HepG2 (cell line): ENCODE results near the gene PFKM. TPM values are rescaled to one million over a fixed set of nuclear protein-coding genes. Genes with fewer than 3 reads are reported as not detected.

ENCODE experiments used
- ATAC-seq: fragments of 200-7000 bp; cut with Tn5 transposase; 3 replicates; pipeline ENCODE4 v1.9.1; 2020; ENCODE audit warnings: mild to moderate bottlenecking, moderate library complexity
- BruUV-seq: library from RNA; stranded (reverse); fragments of 400-500 nt; replicated peaks from 2 replicates; lab custom pipeline; 2021; lab: Mats Ljungman, UMichigan
- CTCF ChIA-PET: fragments of 300-600 bp; formaldehyde crosslinking; extraction: SDS; loops from one replicate; lab custom pipeline; 2021; ENCODE audit warnings: low total read pairs, inconsistent platforms, low intra/inter-chr PET ratio; lab: Yijun Ruan, JAX
- POLR2A ChIA-PET: fragments of 350-600 bp; sonication (Branson Sonifier 250); formaldehyde crosslinking; loops from one replicate; lab custom pipeline; 2020; ENCODE audit warnings: antibody characterized with exemption, inconsistent platforms; lab: Yijun Ruan, JAX
- DNase-seq: peaks from one replicate; pipeline ENCODE4 v3.0.0-alpha.2; 2015; ENCODE audit warnings: low spot score
- FAIRE-seq: peaks from 3 replicates; lab custom pipeline; 2011; peaks lifted over from hg19 to GRCh38; lab: Jason Lieb, UNC
- H2AFZ ChIP-seq: one replicate; pipeline ENCODE4 v1.6.1; 2011; ENCODE audit warnings: low read length, inconsistent platforms
- H3K27ac ChIP-seq: fragments of 300-600 bp; 3 replicates; pipeline ENCODE4 v1.8.0; 2011; ENCODE audit warnings: mixed run types, mild to moderate bottlenecking, mixed read lengths, low read length, inconsistent platforms; ENCODE audit not compliant: insufficient read depth; ENCODE audit errors: extremely low read length
- H3K27me3 ChIP-seq, 2 experiments: fragments of 200-600 bp in 1 of 2; 2 replicates in 1 of 2; 3 replicates in 1 of 2; pipeline versions ENCODE4 v1.6.0 to v1.8.0; 2011; ENCODE audit warnings: low read length in 2 of 2, mild to moderate bottlenecking in 2 of 2, moderate library complexity in 2 of 2, inconsistent platforms in 1 of 2; ENCODE audit not compliant: insufficient read depth in 2 of 2, control insufficient read depth in 1 of 2
- H3K36me3 ChIP-seq, 2 experiments: fragments of 200-600 bp in 1 of 2; replicated peaks in 1 of 2; 2 replicates in 1 of 2; 3 replicates in 1 of 2; pipeline versions ENCODE4 v1.5.1 to v1.8.0; 2011; ENCODE audit warnings: low read length in 2 of 2, inconsistent platforms in 1 of 2; ENCODE audit not compliant: insufficient read depth in 2 of 2, control insufficient read depth in 1 of 2
- H3K4me1 ChIP-seq: 2 replicates; pipeline ENCODE4 v1.5.1; 2012; ENCODE audit warnings: low read length, inconsistent platforms; ENCODE audit not compliant: insufficient read depth
- H3K4me2 ChIP-seq: 2 replicates; pipeline ENCODE4 v1.6.0; 2011; ENCODE audit warnings: low read depth, low read length, inconsistent platforms
- H3K4me3 ChIP-seq, 3 experiments: fragments of 200-600 bp in 1 of 3; sonication (generic), shearing (Covaris generic) in 1 of 3; replicated peaks in 1 of 3; 2 replicates each; pipeline ENCODE4 v1.5.1; 2011 to 2016; ENCODE audit warnings: low read length in 3 of 3, inconsistent platforms in 2 of 3, low read depth in 2 of 3, mild to moderate bottlenecking in 2 of 3, control low read depth in 1 of 3, mixed read lengths in 1 of 3; ENCODE audit not compliant: insufficient read depth in 1 of 3
- H3K79me2 ChIP-seq: one replicate; pipeline ENCODE4 v1.6.1; 2011; ENCODE audit warnings: low read length, inconsistent platforms; ENCODE audit not compliant: insufficient read depth
- H3K9ac ChIP-seq: 2 replicates; pipeline ENCODE4 v1.6.0; 2011; ENCODE audit warnings: mild to moderate bottlenecking, low read depth, low read length, inconsistent platforms; ENCODE audit not compliant: insufficient read depth
- H3K9me3 ChIP-seq: 2 replicates; pipeline ENCODE4 v1.5.1; 2012; ENCODE audit warnings: mild to moderate bottlenecking, low read length
- H4K20me1 ChIP-seq: 2 replicates; pipeline ENCODE4 v1.6.0; 2011; ENCODE audit warnings: inconsistent platforms, mild to moderate bottlenecking, low read length, moderate library complexity; ENCODE audit not compliant: insufficient read depth
- DBP ChIP-seq: sonication (generic); formaldehyde crosslinking; IDR thresholded peaks from 2 replicates; pipeline ENCODE4 v1.4.0; 2020; ENCODE audit warnings: missing genetic modification reagents; ENCODE audit errors: not compliant biosample characterization
- FOXK2 ChIP-seq: fragments of 450-650 bp; IDR thresholded peaks from 2 replicates; pipeline ENCODE4 v1.6.1; 2016
- HMGA1 ChIP-seq: sonication (generic); formaldehyde crosslinking; conservative IDR thresholded peaks from 2 replicates; pipeline ENCODE4 v1.4.0; 2020; ENCODE audit warnings: missing genetic modification reagents
- IRF1 ChIP-seq: sonication (generic); formaldehyde crosslinking; IDR thresholded peaks from 2 replicates; pipeline ENCODE4 v1.4.0; 2020; ENCODE audit warnings: low read depth, mild to moderate bottlenecking, missing genetic modification reagents
- KLF15 ChIP-seq: sonication (generic); formaldehyde crosslinking; IDR thresholded peaks from 2 replicates; pipeline ENCODE4 v1.8.1; 2023; ENCODE audit warnings: borderline replicate concordance, mild to moderate bottlenecking, inconsistent platforms, missing genetic modification reagents, mixed read lengths
- MIER2 ChIP-seq: IDR thresholded peaks from 2 replicates; pipeline ENCODE4 v1.6.1; 2016; ENCODE audit warnings: missing biosample characterization, missing genetic modification reagents
- TFE3 ChIP-seq: IDR thresholded peaks from 2 replicates; pipeline ENCODE4 v1.6.1; 2016
- ZFAT ChIP-seq: sonication (generic); formaldehyde crosslinking; conservative IDR thresholded peaks from 2 replicates; pipeline ENCODE4 v1.8.1; 2023; ENCODE audit warnings: missing genetic modification reagents, inconsistent platforms
- ZNF3 ChIP-seq: IDR thresholded peaks from 2 replicates; pipeline ENCODE4 v1.7.0; 2017; ENCODE audit warnings: inconsistent platforms
- ZNF530 ChIP-seq: sonication (generic); formaldehyde crosslinking; IDR thresholded peaks from 2 replicates; pipeline ENCODE4 v1.5.0; 2020; ENCODE audit warnings: low read depth, mild to moderate bottlenecking, missing genetic modification reagents
- ZNF629 ChIP-seq: sonication (generic); formaldehyde crosslinking; conservative IDR thresholded peaks from 2 replicates; pipeline ENCODE4 v1.5.0; 2020; ENCODE audit warnings: missing genetic modification reagents
- ZNF674 ChIP-seq: sonication (generic); formaldehyde crosslinking; IDR thresholded peaks from 2 replicates; pipeline ENCODE4 v1.5.0; 2020; ENCODE audit warnings: low read depth, mild to moderate bottlenecking, missing genetic modification reagents
- ZSCAN20 ChIP-seq: sonication (generic); formaldehyde crosslinking; IDR thresholded peaks from 2 replicates; pipeline ENCODE4 v1.4.0; 2020; ENCODE audit warnings: missing genetic modification reagents, mild to moderate bottlenecking, borderline replicate concordance
- WGBS: methylation state at CpG from one replicate; pipeline ENCODE4 v1.1.6; 2017; ENCODE audit warnings: low lambda C conversion rate; 5-methylcytosine and 5-hydroxymethylcytosine counted together
- in situ Hi-C: cut with HindIII; loops from 2 replicates; pipeline ENCODE4 v1.10.0; 2017; ENCODE audit warnings: low pct_unique_long_range_greater_than_20kb; ENCODE audit not compliant: extremely low pct_ligation_motif_present
- intact Hi-C: fragments of 100-400 bp; cut with micrococcal nuclease; formaldehyde crosslinking; loops from one replicate; pipeline ENCODE4 v1.10.0; 2022; ENCODE audit not compliant: unreplicated experiment
- polyA plus RNA-seq, 8 experiments: library from polyadenylated mRNA; depleted of rRNA in 3 of 8; stranded (reverse) in 7 of 8; unstranded in 1 of 8; fragments of >200 nt; fragmentation: Illumina TruSeq in 4 of 8; extraction: Trizol in 4 of 8; gene quantifications; 2 replicates each; pipeline versions ENCODE4 v1.2.1 to v1.2.3, GENCODE V29; 2011 to 2016; ENCODE audit warnings: low read depth in 4 of 8, missing spikeins in 1 of 8, mixed read lengths in 1 of 8; ENCODE audit not compliant: insufficient read depth in 1 of 8
- total RNA-seq, 5 experiments: library from RNA; depleted of rRNA; stranded (reverse); fragments of >200 nt; fragmentation: Illumina TruSeq; extraction: Trizol; gene quantifications; 2 replicates each; pipeline ENCODE4 v1.2.3, GENCODE V29; 2016; ENCODE audit warnings: low read depth in 1 of 5
- TF ChIP-seq, protein P1 (sequence below): sonication (generic); formaldehyde crosslinking; IDR thresholded peaks from 2 replicates; pipeline ENCODE4 v1.4.0; 2020; ENCODE audit warnings: missing genetic modification reagents

PFKM gene
- total and polyA plus RNA-seq, 2 of the 13 experiments (the other 11 are each of a cell fraction or from before 2014, with no cell fraction given), result 1.9 to 2.4 TPM

- BruUV-seq, result no TSS peak
- no peak for DNase-seq
- Histone ChIP-seq H3K4me1 (peaks cover 19% of the 10 kb centered on the region), H2AFZ (no peak overlapping the region), H4K20me1 (no peaks in the 10 kb centered on the region), H3K9ac (no peak overlapping the region), H3K4me2 (no peak overlapping the region), H3K79me2 (peaks cover 6% of the 10 kb centered on the region), H3K27ac (no peak overlapping the region), H3K9me3 (no peaks in the 10 kb centered on the region), H3K4me3 (no peak overlapping the region), H3K36me3 (no peaks in the 10 kb centered on the region), H3K27me3 (no peaks in the 10 kb centered on the region)
- POLR2A ChIA-PET, result no interaction called here
- in situ Hi-C loops (loop anchor here (10.0 kb wide), 3 partner anchors 76 to 256 kb away; partner anchors contain the start of gene VDR), intact Hi-C loops (loop anchor here (10.0 kb wide), 1 partner anchor 216 kb away; no protein-coding TSS in a partner anchor)
- no peak for FAIRE-seq
- CTCF ChIA-PET, result no interaction called here
- TF ChIP-seq HMGA1 (CRISPR knock-in tag) (no peak), IRF1 (no peak), ZNF3 (CRISPR knock-in tag) (no peak), FOXK2 (no peak), ZNF674 (CRISPR knock-in tag) (no peak), ZFAT (CRISPR knock-in tag) (no peak), ZNF629 (CRISPR knock-in tag) (no peak), DBP (CRISPR knock-in tag) (no peak), ZSCAN20 (no peak), TFE3 (no peak), MIER2 (no peak), ZNF530 (CRISPR knock-in tag) (no peak), KLF15 (no peak)
- TF ChIP-seq, protein P1, sequence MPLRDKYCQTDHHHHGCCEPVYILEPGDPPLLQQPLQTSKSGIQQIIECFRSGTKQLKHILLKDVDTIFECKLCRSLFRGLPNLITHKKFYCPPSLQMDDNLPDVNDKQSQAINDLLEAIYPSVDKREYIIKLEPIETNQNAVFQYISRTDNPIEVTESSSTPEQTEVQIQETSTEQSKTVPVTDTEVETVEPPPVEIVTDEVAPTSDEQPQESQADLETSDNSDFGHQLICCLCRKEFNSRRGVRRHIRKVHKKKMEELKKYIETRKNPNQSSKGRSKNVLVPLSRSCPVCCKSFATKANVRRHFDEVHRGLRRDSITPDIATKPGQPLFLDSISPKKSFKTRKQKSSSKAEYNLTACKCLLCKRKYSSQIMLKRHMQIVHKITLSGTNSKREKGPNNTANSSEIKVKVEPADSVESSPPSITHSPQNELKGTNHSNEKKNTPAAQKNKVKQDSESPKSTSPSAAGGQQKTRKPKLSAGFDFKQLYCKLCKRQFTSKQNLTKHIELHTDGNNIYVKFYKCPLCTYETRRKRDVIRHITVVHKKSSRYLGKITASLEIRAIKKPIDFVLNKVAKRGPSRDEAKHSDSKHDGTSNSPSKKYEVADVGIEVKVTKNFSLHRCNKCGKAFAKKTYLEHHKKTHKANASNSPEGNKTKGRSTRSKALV (CRISPR knock-in tag), result no peak
- ATAC-seq, result no peak
- 50% methylated on average over 2 of the region's 2 CpGs for WGBS
These were observed 41.6 kb downstream of the PFKM start for GRCh38 chr12:48160807-48161206.
